GM20431 (cell line): ENCODE measurements around the gene HEPACAM.

Source experiments
- in situ Hi-C: fragments of 300-500 bp; cut with MseI, MboI; formaldehyde crosslinking; loops from one replicate; pipeline ENCODE4 v1.15.0; 2020; ENCODE audit warnings: low sequenced_read_pairs; ENCODE audit not compliant: unreplicated experiment

HEPACAM gene, protein sequence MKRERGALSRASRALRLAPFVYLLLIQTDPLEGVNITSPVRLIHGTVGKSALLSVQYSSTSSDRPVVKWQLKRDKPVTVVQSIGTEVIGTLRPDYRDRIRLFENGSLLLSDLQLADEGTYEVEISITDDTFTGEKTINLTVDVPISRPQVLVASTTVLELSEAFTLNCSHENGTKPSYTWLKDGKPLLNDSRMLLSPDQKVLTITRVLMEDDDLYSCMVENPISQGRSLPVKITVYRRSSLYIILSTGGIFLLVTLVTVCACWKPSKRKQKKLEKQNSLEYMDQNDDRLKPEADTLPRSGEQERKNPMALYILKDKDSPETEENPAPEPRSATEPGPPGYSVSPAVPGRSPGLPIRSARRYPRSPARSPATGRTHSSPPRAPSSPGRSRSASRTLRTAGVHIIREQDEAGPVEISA

GRCh38 chr11:124935548-124936514 is at the start of gene HEPACAM:
Gene HEPACAM (minus strand): TSS chr11:124936047. CDS start chr11:124936006, 41 bp downstream.
- in situ Hi-C loops, result no loop called here

DNA sequence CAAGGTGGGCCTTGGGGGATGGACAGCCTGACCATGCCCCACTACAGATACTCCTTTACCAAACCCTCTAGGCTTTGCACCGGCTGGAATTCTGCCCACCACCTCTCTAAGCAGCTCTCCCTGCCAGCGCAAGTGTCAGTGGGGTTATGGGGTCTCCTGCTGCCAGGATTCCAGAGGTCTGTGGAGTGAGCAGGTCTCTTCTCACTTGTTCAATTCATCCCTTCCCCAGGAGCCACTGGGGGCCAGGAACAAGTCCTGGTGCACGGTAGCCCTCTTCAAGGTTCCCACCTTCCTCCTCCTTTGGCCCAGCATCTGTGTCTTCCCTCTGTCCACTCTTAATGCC is 48.6 kb upstream of the HEPACAM start:
- in situ Hi-C loops, result no loop called here

DNA sequence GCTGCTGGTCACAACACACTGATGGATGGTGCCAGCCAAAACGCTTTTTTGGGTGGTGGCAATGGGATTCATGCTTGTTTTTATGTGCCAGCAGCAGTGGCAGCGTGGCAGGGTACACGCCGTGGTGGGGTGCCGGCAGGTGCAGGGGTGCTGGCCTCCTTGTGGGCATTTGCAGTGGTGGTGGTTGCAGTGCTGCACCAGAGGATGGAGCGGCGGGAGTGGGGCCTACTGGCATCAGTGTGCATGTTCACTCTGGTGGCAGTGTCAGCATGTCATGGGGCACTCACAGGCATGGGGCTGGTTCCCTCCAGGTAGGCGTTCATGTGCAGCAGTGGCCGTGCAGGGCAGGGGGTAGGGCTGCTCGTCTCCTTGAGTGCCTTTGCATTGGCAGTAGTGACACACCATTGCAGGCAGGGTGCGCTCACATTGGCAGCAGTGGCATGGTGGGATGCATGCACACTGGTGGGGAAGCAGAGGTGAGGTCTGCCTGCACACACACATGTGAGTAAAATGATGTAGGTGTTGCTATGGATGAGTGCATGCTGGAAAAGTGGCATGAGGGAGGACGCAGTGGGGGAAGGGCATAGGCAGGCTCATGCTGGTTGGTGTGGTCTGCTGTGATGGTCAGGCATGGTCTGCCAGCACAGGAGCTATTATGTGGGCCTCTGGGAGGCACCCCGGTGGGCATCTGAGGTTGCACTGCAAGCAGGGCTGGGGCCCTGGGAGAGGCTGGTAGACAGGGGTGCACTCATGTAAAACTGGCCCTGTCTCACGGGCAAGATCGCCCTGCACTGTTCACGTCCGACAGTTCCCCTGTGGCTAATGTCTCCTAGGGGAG is 48.0 kb upstream of the HEPACAM start:
- in situ Hi-C loops, result no loop called here

DNA sequence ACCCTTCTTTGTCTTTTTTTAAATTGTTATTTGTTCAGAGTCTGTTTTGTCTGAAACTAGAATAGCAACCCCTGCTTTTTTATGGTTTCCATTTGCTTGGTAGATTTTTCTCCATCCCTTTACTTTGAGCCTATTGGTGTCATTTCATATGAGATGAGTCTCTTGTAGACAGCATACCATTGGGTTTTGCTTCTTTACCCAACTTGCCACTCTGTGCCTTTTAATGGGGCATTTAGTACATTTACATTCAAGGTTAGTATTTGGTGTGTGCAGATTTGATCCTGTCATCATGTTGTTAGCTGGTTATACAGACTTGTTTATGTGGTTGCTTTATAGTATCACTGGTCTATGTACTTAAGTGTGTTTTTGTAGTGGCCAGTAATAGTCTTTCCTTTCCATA is 46.2 kb upstream of the HEPACAM start:
- in situ Hi-C loops, result no loop called here

DNA sequence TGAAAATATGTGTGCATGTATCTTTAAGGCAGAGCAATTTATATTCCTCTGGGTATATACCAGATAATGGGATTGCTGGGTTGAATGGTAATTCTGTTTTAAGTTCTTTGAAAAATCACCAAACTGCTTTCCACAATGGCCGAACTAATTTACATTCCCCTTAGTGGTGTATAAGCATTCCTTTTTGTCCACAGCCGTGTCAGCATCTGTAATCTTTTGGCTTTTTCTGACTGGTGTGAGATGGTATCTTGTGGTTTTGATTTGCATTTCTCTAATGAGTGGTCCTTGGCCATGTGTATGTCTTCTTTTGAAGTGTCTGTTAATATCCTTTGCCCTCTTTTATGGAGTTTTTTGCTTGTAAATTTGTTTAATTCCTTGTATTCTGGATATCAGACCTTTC is 42.5 kb upstream of the HEPACAM start:
- in situ Hi-C loops, result loop anchor here (10.0 kb wide), 1 partner anchor 156 kb away; no protein-coding TSS in a partner anchor

- in situ Hi-C loops, result loop anchor here (10.0 kb wide), 1 partner anchor 158 kb away; no protein-coding TSS in a partner anchor
Observed at GRCh38 chr11:124977006-124977405, 41.2 kb upstream of the HEPACAM start.

DNA sequence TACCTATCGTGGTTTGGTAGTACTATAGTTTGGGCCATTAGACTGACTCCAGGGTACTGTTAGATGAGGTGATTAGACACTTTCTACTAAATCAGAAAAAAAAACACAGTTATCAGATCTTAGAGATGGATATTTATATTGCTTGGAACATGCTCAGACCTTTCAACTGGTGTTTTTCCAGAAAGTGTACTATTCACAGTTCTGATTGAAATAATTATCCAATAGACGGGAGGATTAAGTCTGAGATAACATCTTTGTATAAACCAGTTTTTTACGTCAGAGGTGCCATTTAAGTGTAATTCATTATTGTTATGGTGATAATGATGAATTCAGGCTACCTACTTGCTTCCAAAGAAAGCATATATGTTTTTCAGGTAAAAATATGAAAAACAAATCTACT is 40.7 kb upstream of the HEPACAM start:
- in situ Hi-C loops, result loop anchor here (10.0 kb wide), 1 partner anchor 158 kb away; no protein-coding TSS in a partner anchor

- in situ Hi-C loops, result loop anchor here (10.0 to 25.0 kb wide), 2 partner anchors 163 to 365 kb away; no protein-coding TSS in a partner anchor
Observed at GRCh38 chr11:124971810-124972209, 36.0 kb upstream of the HEPACAM start.

DNA sequence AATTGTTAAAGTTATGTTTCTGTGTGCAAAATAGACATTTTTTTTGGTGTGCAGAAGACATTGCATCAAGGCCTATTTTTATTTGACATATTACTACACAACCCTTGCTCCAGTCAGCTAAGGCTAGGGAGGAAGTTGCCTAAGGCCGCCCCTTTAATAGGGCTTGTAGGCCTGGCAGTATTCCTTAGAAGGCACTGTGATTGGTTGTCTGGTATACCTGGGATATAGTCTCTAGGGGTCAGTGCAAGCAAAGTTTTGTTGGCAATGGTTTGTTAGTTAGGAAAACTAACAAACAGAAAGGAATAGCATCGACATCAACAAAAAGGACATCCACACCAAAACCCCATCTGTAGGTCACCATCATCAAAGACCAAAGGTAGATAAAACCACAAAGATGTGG is 35.1 kb upstream of the HEPACAM start:
- in situ Hi-C loops, result loop anchor here (10.0 to 25.0 kb wide), 2 partner anchors 164 to 366 kb away; no protein-coding TSS in a partner anchor

DNA sequence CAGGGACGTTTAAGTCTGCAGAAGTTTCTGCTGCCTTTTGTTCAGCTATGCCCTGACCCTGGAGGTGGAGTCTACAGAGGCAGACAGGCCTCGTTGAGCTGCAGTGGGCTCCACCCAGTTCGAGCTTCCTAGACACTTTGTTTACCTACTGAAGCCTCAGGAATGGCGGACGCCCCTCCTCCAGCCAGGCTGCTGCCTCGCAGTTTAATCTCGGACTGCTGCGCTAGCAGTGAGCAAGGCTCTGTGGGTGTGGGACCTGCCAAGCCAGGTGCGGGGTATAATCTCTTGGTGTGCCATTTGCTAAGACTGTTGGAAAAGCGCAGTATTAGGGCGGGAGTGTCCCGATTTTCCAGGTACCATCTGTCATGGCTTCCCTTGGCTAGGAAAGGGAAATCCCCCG is 32.4 kb upstream of the HEPACAM start:
- in situ Hi-C loops, result loop anchor here (25.0 kb wide), 1 partner anchor 369 kb away; no protein-coding TSS in a partner anchor

- in situ Hi-C loops, result loop anchor here (25.0 kb wide), 1 partner anchor 375 kb away; no protein-coding TSS in a partner anchor
Observed at GRCh38 chr11:124961972-124962609, 26.2 kb upstream of the HEPACAM start.

GRCh38 chr11:124955035-124955434 is 19.2 kb upstream of the HEPACAM start:
- in situ Hi-C loops, result loop anchor here (10.0 to 25.0 kb wide), 2 partner anchors 190 to 382 kb away; no protein-coding TSS in a partner anchor

DNA sequence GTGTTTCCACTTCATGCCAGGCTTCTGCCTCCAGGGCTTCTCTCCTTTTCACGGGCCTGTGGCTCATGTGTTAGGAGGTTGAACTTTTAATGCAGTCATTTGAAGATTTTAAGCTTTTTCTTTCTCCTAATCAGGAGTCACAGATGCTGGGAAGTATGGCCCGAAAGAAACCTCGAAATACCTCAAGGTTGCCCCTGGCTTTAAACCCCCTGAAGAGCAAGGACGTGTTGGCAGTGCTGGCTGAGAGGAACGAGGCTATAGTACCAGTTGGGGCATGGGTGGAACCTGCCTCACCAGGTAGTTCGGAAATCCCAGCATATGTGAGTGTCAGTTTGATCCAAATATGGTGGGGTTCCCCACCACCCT is 18.7 kb upstream of the HEPACAM start:
- in situ Hi-C loops, result loop anchor here (10.0 to 25.0 kb wide), 2 partner anchors 190 to 383 kb away; no protein-coding TSS in a partner anchor

DNA sequence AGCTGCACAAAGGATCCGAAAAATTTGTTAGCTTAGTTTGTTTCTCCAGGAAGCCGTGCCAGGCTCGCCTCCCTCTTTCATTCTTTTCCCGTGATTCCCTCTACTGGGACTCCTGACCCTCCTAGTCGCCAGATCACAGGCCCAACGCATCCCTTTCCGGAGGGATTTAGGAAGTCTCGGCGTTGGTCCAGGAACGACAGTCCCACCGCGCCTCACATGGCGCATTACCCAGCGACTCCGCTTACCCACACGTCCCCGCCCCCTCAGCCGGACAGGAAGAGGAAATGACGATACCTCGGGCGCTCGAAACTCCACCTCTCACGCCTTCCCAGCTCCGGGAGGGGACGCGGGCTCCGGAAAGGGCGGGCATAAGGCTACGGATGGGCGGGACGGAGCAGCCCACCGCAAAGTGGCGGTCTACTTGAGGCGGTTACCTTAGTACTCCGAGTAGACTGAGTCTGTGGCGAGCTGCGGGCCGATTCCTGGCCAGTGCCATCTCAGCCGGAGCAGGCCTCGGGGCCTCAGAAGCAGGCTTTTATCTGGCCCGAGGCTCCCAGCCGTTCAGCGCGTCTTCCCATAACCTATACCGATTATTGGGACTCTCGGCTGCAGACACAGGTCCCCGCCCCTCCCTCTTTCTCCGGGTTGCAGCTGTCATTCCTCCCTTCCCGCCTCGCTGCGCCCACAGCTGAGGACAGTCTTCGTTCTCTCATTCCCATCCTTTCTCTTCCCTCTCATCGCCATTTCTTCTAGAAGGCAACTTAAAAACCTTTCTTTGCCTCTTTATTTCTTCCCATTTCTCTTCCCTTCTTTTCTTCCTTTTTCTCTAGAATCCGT is 18.1 kb upstream of the HEPACAM start, which contains the start of gene CCDC15:
TSS of gene CCDC15 (plus strand) at position 450 of the 837 bp plus-strand sequence. CDS start 531 bp downstream, outside the sequence.
- in situ Hi-C loops, result loop anchor here (10.0 to 25.0 kb wide), 2 partner anchors 191 to 383 kb away; no protein-coding TSS in a partner anchor

- in situ Hi-C loops, result loop anchor here (10.0 to 25.0 kb wide), 2 partner anchors 193 to 386 kb away; no protein-coding TSS in a partner anchor
Observed at GRCh38 chr11:124951341-124951740, 15.5 kb upstream of the HEPACAM start.

GRCh38 chr11:124950601-124951330 is 14.9 kb upstream of the HEPACAM start:
- in situ Hi-C loops, result loop anchor here (10.0 to 25.0 kb wide), 2 partner anchors 194 to 387 kb away; no protein-coding TSS in a partner anchor

DNA sequence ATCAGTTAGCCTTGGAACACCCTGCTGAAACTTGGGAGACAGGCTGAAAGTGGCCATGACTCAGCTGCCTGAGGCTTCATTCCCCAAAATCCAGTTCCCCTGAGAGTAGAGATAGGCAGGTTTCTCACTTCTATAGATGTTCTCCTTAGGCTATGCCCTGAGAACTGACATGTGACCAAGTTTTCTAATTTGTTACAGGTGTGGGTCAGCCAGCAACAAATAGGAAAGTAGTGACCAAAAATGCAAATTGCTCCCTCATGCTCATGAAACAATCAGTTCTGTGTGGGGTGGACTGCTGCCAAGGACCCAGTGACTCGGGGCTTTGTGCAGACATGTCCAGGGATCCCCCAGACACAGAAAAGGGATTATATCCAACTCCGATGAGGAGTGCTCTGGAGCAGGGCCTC is 10.9 kb upstream of the HEPACAM start:
- in situ Hi-C loops, result no loop called here
